NOMO-1 (cell line): Measurements from ENCODE around the gene PTPRT.

Experiments
- DNase-seq, 2 experiments: peaks; one replicate each; lab custom pipeline; 2025; ENCODE audit not compliant: unreplicated experiment in 2 of 2; lab: John Stamatoyannopoulos, UW

The PTPRT gene

DNA sequence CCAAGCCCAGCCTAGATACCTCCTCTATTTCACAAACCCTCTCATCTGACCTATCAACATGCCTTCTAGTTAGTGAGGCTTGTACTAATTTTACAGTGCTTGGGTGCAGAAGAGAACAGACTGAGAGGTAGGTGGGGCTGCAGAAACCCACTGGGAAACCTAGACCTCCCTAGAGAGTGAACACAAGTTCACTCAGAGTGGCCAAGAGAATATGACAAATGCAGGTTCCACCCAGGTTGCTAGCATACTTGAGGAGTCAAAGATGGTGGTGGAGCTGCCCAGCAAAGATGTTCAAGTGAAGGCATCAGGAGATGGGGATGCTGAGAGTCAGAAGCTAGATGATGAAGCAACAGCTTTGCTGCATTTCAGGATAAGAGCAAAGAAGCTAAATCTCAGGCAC, 337.0 kb downstream of the PTPRT start:
- no peak for DNase-seq

DNA sequence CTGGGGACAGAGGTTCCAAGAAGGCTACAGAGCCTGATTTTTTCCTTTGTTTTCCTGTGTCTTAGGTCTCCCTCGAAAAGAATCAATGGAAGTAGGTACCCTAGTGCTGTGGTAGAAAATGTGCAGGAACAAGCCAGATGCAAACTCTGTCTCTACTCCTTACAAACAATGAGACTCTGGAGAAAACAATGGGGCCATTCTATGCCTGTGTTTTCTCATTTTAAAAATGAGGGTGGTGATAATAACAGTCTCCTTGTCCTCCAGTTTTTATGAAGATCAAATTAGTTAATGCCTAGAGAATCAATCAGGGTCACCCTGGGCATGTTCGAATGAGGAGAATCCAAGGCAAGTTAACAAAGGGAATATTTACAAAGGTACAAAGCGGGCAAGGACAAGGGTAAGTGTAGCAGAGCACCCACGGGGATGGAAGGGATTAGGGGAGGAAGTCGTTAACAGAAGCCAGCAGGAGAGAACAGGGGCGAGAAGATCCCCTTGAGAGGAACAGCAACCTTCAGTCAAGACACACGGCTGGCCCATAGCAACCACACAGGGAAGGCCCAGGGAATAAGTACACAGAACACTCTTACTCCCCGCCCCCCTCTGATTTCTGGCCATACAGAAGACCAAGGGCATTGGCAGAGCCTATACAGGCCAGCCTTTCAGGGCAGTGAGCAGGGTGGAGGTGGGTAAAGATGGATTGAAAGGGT, 342.8 kb downstream of the PTPRT start:
- DNase-seq: no peak

DNA sequence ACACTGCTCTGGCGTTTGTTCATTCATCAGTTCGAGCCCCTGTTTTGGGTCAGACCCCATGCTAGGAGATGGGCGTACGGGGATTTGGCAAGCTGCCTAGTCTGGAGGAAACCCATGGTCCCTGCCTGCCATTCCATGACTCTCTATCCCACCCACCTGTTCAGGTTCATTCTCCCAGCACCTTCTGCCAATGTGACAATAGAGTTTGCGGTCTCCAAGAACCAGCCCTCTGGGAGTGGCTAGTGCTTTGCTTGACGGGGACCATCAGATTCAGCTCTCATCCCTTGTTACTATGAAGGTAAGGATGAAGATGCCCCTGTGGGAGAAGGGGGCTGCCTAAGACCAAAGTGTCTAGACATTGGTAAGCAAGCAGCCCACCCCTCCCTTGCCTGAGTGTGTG, 345.0 kb downstream of the PTPRT start:
- DNase-seq: no peak

DNA sequence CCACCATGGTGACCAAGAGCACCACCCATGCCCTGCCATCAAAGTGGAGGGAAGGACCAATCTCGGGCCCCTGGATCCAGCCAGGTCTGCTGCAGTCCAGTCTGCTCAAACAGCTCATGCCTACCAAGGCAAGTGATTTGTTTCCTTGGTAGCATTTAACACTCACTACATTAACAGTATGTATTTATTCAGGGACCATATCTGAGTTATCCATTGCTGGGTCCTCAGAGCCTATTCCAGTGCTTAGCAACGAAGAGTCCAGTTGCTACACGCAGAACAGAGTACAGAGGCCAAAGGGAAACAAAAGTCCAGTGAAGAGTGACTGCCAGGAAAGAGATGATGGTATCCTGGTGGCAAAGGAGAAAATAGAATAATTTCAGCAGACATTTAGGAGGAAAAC, 352.2 kb downstream of the PTPRT start:
- DNase-seq: no peak

DNA sequence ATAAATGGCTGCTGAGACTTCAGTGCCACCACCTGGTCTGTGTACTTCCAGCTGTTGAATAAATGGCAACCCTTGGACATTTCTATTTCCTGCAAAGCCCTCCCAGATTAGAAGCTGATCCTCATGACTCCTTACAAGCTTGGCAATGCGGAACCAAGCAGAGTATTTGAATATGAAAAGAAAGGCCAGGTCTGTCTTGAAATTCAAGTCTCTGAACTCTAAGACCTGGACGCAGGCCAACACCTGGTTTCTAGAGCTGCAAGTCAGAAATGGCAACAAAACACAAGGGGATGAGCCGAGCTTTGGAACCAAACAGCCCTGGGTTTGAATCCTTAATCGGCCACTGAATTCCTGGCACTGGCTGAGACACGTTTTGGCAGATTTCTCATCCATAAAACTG, 353.4 kb downstream of the PTPRT start:
- DNase-seq: no peak

DNA sequence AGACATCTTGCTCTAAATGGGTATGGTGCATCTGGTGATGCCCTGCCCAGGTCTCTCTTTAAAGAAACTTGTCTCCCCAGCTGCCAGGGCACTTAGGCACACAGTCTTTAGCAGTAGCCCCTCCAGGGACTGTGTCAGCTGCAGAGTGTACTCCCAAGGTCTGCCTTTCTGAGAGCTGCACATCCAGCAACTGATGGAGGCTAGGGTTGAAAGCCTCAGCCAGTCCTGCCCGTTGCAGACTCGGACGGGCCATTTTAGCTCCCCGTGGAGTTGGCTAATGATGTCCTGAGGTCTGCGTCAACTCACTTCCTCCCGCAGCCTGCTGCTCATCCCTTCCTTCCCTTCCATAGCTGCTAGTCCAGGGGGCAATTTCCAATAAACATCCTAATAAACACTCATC, 381.8 kb downstream of the PTPRT start:
- no peak for DNase-seq

DNA sequence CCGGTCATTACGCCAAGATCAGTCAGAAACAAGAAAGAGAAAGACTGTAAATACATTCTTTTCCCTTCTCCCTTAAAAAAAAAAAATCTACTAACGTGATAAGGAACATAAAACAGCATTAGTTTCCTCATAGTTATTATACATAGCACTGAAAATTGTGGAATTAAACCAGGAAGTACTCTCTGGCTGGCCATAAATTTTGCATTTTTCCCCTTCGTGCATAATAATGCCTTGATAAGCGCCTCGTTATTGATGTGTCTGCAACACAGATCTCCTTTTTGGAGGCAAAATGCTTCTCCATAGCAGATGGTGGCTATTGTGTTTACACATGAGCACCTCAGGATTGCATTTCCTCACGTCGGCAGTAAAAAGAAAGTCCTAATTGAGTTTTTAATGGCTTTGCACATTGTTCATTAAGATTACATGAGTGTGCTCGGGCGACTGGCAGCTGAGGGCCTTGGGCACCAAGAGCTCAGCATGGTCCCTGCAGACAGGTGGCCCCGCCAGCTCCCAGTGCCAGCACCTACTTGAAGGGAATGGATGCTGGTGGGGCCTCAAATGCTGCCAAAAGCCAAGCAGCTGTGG, 394.5 kb downstream of the PTPRT start:
- DNase-seq: no peak

DNA sequence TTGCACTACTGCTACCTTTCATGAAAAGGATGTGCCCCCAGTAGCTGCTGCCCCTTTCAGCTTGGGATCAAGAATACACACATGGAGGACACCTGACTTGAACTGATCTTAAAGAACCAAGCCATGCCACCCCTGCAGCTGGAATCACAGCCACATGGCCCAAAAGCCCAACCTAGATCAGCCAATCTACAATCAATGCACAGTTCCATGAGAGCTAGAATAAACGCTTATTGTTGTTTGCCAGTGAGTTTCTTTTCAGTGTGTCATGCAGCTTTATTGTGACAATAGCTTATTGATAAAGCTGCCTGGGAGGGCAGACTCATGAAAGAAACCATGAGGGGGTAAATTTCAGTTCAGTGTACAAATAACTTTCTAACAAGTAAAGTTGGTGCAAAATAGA, 397.7 kb downstream of the PTPRT start:
- DNase-seq: no peak

DNA sequence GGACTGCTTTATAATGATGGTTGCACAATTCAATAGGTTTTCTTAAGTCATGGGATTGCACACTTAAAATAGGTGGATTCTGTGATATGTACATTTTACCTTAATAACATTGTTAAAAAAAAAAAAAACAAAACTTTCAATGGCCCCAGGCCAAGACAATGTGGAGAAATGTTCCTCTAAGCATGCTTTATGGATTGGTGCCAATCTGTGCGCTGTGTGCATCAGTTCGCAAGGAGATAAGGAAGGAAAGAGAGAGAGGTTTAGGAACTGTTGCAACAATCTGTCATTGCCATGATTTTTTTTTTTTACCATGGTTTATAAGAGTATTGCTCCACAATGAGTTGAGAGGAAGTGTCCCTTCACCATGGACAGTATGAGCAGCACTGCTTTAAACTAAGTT, 399.6 kb downstream of the PTPRT start:
- no peak for DNase-seq

DNA sequence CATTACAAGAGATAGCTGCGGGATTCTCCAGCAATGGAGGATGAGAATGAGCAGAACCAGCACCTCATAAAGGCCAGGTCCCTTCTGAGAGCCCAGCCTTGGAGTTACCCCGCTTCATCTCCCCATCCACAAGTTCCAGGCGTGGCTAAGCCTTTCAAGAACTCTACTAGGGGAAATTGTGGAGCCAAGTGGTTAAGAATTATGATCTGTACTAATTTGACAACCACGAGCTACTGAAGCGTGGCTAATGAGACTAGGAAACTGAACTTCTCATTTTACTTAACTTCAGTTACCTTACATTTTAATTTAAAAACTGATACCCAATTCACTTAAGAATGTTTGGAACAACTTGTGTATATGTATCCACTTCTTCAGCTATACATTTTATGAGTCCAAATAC, 401.0 kb downstream of the PTPRT start:
- no peak for DNase-seq

DNA sequence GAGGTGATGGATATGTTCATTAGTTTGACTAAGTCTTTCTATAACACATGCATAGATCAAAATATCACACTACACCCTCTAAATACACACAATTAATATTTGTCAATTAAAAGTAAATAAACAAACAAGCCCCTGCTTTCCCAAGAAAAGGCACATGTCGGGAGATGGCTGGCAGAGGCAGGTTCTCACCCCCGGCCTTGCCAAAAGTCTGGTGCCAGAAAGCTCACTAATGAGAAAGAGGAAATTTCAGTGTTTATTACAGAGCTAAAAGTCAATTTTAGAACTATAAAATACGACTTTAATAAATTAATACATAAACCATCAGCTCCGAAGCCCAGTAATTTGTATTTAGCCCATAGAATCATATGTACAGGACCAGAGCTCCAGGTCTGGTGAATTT, 404.7 kb downstream of the PTPRT start:
- DNase-seq: no peak

DNA sequence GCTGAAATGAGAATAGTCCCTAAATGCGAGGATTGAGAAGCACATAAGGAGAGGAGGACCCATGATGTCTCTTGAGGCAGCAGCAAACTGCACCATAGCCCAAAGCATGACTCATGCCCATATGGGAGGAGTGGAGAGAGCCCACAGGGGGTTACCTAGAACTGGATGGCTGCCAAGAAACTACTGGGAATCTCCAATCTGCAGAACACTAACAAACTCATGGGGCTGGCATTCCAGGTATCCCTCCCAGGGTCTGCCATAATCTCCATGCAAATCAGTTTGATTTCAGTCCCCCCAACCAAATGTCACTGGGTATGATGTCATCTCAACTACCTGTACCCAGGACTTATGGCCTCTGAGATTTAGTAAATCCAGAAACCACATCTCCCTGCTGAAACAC, 410.5 kb downstream of the PTPRT start:
- no peak for DNase-seq

DNA sequence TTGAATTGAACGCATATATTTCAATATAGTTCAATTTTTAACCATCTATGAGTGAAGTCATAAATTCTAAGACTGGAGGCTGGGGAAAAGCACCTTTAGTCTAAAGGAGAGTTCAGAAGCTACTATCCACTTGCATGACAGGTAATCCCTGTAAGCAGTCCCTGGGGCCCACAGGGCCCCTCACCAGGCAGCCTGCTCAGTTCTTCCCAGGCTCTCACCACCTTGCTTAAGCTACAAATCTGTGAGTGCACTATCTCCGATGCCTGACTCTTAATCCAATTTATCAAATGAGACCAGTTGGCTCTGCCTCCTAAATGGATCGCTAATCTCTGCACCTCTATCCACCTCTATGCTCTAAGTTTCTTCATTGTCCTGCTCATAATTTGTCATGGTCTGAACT, 413.8 kb downstream of the PTPRT start:
- no peak for DNase-seq

DNA sequence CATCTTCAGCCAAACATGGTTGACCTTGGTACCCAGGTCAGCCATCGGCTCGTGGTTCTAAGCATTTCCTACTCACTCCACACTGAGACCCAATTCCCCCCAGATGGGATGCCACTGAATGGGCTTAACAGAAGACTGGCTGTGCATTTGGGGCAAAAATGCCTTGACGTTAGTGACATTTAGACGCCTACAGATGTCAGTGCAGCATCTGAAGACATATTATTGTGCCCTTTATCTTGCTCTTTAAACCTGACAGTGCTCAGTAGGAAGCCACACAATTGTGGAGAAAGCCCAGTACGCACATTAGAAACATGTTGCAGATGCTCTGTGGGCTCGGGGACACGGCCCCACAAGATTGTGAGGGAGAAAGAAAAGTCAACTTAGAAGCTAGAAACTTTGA, 414.7 kb downstream of the PTPRT start:
- DNase-seq: no peak

DNA sequence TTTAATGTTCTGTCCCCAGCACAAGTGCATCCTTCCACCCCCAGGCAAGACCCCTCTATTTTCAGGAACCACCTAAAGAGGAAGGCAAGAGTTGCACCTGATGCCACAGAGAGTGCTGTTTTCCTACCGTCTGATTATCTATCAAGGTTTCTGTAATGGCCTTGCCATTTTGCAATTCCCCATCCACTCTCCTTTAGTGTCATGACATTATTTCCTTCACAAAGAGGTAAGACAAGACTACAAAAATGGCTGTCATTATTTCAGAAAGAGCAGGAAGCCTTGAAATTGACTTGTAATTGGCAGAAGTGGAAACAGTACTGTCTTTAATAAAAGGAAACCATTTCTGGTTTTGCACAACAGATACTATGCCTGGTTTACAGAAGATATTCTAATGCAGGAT, 426.7 kb downstream of the PTPRT start:
- DNase-seq: no peak

DNA sequence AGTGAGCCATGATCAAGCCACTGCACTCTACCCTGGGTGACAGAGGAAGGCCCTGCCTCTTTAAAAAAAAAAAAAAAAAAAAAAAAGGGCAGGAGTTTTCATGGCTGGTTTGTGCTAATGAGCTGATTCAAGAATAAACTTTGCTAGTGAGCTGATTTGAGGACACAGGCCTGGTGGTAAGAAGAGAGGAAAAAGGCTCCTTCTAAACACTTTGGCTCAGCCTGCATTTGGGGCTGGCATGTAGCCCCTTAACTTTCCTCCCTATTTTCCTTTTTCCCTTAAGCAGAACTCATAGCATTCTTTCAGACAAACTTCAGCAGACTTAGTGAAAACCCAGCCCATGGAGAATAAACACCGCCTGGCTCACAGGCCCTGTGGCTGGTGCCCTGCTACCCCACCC, 432.7 kb downstream of the PTPRT start:
- no peak for DNase-seq

DNA sequence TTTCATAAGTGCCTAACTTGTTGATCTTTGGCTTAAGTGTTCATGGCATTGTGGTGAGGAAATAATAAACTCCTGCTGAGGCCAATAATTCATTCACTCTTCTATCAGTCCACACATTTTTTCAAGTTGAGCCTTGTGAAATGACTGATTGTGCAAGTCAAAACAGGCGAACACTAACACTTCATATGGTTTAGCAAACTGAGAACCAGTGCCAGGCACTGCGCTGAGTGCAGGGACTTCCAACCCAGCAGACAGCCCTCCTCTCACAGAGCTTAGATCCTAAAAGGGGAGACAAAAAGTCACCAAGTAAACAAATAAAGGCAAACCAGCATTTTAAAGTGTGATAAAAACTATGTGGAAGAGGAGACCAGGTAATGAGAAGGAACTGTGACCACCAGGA, 435.0 kb downstream of the PTPRT start:
- no peak for DNase-seq

DNA sequence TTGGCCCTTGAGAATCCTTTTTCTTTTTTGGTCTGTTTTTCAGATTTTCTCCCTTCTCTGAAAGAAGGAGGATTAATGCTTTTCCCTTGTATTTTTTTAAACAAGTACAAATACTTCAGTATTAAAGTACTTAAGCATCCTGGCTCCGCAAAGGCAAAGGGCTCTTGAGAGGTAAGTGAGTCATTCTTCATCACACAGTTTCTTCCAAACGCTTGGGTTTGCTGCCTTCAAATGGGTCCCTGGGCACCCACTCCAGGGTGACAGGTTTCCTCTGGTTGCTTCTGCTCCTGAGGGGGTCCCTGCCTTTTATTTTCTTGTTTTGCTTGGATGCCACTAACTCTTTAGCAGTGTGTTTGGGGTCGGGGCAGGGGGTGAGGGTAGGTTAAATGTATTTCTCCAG, 437.1 kb downstream of the PTPRT start:
- no peak for DNase-seq

DNA sequence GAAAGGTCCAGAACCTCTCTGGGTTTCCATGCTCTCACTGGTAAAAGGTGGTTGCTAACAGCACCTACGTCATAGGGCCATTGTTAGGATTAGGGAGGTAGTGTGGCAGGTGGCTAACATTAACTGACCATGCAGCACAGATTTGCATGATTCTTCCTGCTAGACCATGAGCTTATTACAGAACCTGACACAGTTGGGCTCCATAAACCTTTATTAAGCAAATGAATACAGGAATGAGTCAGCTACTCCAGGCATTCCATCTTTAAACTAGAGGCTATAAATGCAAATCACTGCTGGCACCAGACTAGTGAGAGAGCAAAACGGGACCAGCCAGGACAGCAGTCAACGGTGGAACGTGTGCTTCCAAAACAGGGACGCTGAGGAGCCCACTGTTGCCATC, 440.1 kb downstream of the PTPRT start:
- no peak for DNase-seq

DNA sequence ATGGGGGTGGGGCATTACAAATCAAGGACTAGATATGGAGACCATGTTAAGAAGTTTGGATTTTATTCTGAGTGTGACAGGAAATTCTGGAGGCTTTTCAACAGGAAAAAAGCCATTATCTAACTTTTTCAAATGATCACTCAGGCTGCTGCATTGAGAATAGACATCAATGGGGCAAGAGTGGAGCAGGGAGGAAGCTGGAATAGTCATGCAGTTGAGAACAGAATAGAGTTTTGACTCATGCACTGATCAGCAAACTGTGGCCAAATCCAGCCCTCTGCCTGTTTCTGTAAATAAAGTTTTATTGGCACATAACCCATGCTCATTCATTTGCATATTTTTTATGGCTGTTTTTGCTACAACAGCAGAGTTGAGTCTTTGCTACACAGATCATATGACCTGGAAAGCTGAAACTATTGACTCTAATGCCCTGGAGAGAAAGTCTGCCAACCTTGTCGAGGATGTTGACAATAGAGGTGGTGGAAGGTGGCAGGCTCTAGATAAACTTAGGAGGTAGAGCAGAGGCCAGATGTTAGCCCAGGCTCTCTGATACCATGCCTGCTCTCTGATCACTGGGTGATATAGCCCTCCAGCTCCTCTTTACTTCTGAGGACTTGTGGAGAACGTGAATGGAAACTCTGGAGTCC, 441.8 kb downstream of the PTPRT start:
- no peak for DNase-seq

DNA sequence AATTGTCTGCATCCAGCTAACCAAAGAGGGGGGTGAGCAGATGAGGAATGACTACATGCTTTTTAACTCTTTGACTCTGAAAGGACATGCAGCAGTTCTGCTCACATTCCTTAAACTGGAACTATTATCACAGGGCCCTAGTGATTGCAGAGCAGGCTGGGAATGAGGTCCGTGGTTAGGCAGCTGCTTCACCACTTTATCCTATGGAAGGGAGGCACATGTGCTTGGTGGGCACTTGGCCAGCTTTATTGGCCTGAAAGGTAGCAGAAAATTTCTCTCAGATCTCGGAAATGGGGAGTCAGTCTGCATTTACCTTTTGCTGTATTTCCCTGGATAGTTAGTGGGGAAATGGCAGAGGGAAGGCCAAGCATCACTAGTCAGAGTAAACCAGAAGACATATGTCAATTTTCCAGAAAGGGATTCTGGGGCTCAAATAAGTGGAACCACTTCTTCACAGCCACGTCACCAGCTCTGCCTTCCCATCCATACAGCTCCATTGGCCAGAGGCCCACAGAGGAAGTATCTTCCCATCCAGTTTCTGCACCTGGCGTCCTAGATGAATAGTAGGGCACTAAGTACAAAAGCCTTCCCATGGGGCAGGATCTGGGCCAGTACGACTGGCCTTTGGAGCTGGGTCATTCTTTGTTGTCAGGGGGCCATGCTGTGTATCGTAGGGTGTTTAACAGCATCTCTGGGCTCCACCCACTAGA, 444.8 kb downstream of the PTPRT start:
- DNase-seq: no peak

DNA sequence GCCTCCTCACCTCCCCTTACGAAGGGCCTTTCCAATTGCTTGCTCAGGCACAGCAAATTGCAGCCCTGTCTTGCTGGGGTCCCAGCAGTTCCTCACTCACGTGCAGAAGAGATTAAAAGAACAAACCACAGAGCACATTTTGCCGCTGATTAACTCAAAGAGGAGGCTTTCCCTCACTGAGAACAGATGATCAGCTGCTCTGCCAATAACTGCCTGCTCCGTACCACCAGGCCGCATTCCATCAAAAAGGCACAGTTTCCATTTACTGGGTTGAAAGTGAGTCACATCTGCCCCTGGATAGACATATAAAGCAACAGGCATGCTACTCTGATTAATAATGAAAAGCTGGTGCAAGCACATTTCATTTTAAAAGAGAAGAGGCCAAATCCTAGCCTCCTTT, 446.8 kb downstream of the PTPRT start:
- no peak for DNase-seq
